Neural crest cell (in vitro differentiated cells): ENCODE measurements around the gene PAX4. TPM values are rescaled to one million over a fixed set of nuclear protein-coding genes. Genes with fewer than 3 reads are reported as not detected.

Experiments
- DNase-seq: peaks from one replicate; pipeline ENCODE4 v3.0.0; 2021; ENCODE audit warnings: low read depth, mixed read lengths, low spot score
- H3K27ac Mint-ChIP-seq: one replicate; pipeline ENCODE4 v1.8.0; 2021; ENCODE audit warnings: mild to moderate bottlenecking, mixed read lengths; ENCODE audit not compliant: unreplicated experiment
- H3K27me3 Mint-ChIP-seq: 2 replicates; pipeline ENCODE4 v1.8.0; 2021; ENCODE audit warnings: low read depth, mild to moderate bottlenecking, mixed read lengths
- H3K36me3 Mint-ChIP-seq: 2 replicates; pipeline ENCODE4 v1.8.0; 2021; ENCODE audit warnings: low read depth, mild to moderate bottlenecking, mixed read lengths
- H3K4me1 Mint-ChIP-seq: 2 replicates; pipeline ENCODE4 v1.8.0; 2021; ENCODE audit warnings: mixed read lengths
- H3K4me3 Mint-ChIP-seq: one replicate; pipeline ENCODE4 v1.8.0; 2021; ENCODE audit warnings: mild to moderate bottlenecking, mixed read lengths
- H3K9me3 Mint-ChIP-seq: 2 replicates; pipeline ENCODE4 v1.8.0; 2021; ENCODE audit warnings: mixed read lengths
- total RNA-seq: library from RNA; stranded (reverse); gene quantifications from 2 replicates; pipeline ENCODE4 v1.2.1, GENCODE V29; 2021
- TF ChIP-seq, protein P1 (sequence below): fragments of 200-600 bp; sonication (generic); conservative IDR thresholded peaks from 2 replicates; pipeline ENCODE4 v1.5.0; 2021; ENCODE audit warnings: antibody characterized with exemption, mild to moderate bottlenecking

PAX4 gene
- total RNA-seq, 1 donor from 2014 or later, result not detected

DNA sequence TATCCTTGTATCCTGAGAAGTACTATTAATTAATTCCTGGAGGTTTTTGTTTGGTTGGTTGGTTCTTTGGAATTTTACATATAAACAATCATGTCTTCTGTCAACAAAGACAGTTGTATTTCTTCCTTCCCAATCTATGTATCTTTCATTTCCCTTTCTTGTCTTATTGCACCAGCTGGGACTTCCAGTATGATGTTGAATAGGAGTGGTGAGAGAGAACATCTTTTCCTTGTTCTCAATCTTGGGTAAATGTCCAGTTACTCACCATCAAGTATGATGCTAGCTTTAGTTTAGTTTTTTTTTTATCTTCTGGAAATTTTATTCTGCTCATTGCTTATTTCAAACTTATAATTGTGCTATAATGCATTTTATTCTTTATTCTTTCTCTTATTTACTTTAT lies 7.4 kb upstream of the PAX4 start:
- TF ChIP-seq, protein P1, sequence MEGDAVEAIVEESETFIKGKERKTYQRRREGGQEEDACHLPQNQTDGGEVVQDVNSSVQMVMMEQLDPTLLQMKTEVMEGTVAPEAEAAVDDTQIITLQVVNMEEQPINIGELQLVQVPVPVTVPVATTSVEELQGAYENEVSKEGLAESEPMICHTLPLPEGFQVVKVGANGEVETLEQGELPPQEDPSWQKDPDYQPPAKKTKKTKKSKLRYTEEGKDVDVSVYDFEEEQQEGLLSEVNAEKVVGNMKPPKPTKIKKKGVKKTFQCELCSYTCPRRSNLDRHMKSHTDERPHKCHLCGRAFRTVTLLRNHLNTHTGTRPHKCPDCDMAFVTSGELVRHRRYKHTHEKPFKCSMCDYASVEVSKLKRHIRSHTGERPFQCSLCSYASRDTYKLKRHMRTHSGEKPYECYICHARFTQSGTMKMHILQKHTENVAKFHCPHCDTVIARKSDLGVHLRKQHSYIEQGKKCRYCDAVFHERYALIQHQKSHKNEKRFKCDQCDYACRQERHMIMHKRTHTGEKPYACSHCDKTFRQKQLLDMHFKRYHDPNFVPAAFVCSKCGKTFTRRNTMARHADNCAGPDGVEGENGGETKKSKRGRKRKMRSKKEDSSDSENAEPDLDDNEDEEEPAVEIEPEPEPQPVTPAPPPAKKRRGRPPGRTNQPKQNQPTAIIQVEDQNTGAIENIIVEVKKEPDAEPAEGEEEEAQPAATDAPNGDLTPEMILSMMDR, result no peak
- Mint-ChIP-seq H3K36me3 (no peaks in the 10 kb centered on the region), H3K4me3 (no peak overlapping the region), H3K27me3 (peaks cover 51% of the 10 kb centered on the region), H3K27ac (no peak overlapping the region), H3K9me3 (no peaks in the 10 kb centered on the region), H3K4me1 (no peaks in the 10 kb centered on the region)
- DNase-seq, result no peak

DNA sequence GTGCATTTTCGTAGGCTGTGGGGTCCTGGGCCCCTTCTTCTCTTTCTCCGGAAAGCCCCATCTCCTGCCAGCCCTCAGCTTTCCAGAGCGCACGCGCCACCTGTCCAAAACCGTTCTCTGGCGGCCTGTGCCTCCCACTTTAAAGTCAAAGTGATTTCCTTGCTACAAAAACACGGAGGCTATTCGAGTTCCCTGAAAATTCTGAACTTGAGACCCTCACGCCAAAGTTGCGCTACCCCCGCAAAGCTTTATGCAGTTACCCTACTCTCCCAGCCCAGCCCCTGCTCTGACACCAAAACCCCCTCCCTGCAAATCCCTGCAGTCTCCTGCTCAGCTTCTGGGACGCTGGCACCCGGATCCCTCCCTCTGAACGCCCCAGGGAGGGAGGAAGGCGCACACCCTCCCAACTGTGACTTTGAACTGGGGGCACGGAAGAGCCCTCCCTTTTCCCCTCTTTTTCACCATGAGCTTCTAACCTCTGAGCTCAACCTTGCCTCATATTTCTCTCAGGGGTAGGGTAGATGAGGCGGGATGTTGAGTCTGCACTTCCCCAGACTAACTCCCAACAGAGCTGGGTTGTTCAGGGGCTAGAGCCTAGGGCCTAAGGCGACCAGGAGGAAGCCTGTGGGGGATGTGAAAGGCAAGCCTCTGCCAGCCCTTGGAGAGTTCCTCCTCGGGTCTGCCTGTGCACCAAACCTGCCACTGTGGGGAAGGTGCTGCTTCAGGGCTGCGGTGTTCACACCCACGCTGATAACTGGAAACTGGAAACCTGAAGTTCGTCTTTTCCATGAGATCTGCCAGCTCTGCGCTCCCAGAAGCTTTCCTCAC lies 2.7 kb upstream of the PAX4 start:
- TF ChIP-seq, protein P1, result no peak
- Mint-ChIP-seq H3K27ac (no peak overlapping the region), H3K4me1 (no peaks in the 10 kb centered on the region), H3K4me3 (no peak overlapping the region), H3K27me3 (peaks cover 91% of the 10 kb centered on the region), H3K36me3 (no peaks in the 10 kb centered on the region), H3K9me3 (no peaks in the 10 kb centered on the region)
- DNase-seq, result no peak

DNA sequence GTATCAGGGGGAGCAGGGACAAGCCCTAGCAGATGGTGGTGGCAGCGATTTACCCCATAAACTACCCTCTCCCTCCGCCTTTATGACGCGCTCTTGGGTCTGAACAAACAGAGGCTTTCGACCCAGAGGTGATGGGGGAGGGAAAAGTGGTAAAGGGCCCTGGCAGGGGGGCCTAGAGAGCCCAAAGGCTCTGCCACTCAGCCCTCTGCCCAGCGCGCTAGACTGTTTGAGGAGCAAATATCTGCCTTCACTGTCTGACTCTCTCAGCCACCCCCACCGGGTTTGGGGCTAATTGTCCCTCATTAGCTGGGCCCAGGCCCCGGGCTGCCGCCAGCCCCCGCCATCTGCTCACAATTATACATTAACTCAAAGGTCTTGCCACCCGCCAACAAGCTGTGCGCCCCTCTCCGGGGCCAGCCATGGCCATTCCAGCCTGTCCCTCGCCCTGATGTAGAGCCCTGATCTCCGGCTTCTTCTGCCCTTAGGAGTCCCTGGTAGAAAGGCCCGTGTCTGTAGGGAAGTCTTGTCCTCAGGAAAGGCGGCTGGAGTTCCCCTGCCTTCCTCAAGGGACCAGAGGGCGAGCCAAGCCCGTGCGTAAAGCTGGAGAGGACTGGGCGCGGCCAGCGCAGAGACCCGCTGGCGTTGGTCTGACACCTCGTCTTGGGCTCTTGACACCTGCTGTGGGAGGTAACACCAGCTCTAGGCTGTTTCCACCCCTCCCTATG lies 1.9 kb upstream of the PAX4 start:
- no peaks in the 10 kb centered on the region for H3K36me3 Mint-ChIP-seq
- TF ChIP-seq, protein P1, result no peak
- H3K27ac Mint-ChIP-seq, result no peak overlapping the region
- no peaks in the 10 kb centered on the region for H3K9me3 Mint-ChIP-seq
- H3K4me1 Mint-ChIP-seq, result no peaks in the 10 kb centered on the region
- H3K4me3 Mint-ChIP-seq, result no peak overlapping the region
- no peak for DNase-seq
- peaks cover 93% of the 10 kb centered on the region for H3K27me3 Mint-ChIP-seq

DNA sequence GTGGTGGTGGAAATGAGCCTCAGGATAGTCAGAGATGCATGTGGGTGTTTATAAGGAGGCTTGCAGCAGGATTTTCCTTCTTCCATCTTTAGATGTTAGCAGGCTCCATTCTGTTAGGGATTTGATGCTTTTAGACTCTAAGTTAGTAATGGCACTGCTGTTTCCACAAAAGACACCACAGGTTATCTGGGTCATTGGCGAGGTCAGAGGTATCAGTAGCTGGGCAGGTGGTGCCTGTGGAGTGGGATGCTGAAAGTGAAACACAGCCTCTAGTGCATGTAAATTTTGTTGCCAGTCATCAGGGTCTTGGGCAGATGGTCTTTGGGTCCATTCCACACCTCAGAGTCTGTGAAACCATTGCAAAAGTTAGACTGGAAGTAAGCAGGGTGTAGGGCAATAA lies 833 bp upstream of the PAX4 start:
- H3K4me1 Mint-ChIP-seq, result no peaks in the 10 kb centered on the region
- no peak overlapping the region for H3K4me3 Mint-ChIP-seq
- no peaks in the 10 kb centered on the region for H3K36me3 Mint-ChIP-seq
- H3K9me3 Mint-ChIP-seq, result no peaks in the 10 kb centered on the region
- DNase-seq, result no peak
- H3K27ac Mint-ChIP-seq, result no peak overlapping the region
- TF ChIP-seq, protein P1, result no peak
- H3K27me3 Mint-ChIP-seq, result peaks cover 93% of the 10 kb centered on the region

GRCh38 chr7:127616724-127617123 lies 1.2 kb downstream of the PAX4 start:
- H3K27me3 Mint-ChIP-seq, result peaks cover 80% of the 10 kb centered on the region
- H3K27ac Mint-ChIP-seq, result no peak overlapping the region
- TF ChIP-seq, protein P1, result no peak
- H3K9me3 Mint-ChIP-seq, result peaks cover 6% of the 10 kb centered on the region
- no peak overlapping the region for H3K4me3 Mint-ChIP-seq
- no peaks in the 10 kb centered on the region for H3K4me1 Mint-ChIP-seq
- H3K36me3 Mint-ChIP-seq, result no peaks in the 10 kb centered on the region
- DNase-seq, result no peak
